Activated CD4-positive, alpha-beta T cell treated with anti-CD3 and anti-CD28 coated beads for 1 hour (primary cell): ENCODE results near the gene SATB1.

Experiments used
- DNase-seq: peaks from one replicate; pipeline ENCODE4 v3.0.0-alpha.2; 2020

The SATB1 gene

DNA sequence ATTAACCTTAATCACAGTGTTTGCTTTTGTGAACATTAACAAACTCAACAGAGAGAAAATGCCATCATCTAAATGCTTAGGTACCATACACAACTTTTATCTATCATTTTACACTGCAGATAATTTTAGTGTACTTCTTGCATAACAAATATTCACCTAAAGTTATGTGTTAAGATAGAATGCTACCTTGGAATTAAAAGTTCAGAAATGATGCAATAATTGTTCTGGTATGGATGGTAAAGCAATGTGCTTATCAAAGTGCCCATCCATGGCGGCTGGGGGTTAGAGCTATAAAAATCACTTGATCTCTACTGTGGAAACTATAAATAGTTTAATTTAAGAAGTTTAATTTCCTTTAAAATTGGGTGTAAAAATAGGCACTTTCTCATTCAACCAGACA is 28.7 kb downstream of the SATB1 start:
- no peak for DNase-seq

DNA sequence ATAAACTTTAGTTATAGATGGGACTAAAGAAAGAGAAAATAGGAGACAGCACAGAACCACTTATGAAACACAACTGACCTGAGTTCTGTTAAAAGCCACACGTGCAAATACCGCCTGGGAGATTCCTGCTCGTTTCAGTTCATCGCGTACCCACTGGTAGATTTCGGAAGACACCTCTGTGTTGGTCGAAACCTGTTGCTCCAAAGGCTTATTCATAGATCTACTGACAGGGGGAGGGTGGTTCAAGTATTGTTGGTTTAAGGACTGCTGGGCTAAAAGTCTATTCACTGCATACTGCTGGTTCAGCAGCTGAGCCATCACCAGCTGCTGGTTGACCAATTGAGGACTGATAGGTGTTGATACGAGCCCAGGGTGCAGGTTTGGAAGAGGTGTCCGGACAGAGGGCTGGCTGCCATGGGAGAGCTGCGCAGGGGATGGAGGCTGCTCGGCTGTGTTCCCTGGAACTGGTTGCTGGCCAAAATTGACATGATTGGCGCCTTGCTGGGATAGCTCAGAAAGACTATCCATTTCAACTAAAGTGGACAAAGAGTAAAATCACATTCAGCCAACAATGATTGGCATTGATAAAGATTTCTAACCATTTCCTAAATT is 30.6 kb downstream of the SATB1 start:
- DNase-seq, result no peak

DNA sequence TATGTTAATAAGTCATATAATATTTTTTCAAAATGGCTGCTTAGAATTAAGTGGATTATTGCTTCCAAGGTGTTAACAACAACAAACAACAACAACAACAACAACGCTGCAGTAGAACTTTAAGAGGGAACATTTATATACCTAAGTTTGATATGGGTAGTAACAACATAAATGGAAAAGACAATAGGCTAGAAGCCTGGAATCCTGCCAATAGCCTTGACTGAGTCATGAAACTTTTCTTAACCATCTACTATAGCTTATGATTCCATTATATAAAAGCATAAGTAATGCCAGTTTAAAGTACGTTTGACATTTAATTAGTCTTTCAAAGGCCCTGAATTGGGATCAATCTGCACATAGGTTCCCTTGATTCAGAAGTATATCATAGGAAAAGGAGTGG is 31.2 kb downstream of the SATB1 start:
- DNase-seq, result no peak

DNA sequence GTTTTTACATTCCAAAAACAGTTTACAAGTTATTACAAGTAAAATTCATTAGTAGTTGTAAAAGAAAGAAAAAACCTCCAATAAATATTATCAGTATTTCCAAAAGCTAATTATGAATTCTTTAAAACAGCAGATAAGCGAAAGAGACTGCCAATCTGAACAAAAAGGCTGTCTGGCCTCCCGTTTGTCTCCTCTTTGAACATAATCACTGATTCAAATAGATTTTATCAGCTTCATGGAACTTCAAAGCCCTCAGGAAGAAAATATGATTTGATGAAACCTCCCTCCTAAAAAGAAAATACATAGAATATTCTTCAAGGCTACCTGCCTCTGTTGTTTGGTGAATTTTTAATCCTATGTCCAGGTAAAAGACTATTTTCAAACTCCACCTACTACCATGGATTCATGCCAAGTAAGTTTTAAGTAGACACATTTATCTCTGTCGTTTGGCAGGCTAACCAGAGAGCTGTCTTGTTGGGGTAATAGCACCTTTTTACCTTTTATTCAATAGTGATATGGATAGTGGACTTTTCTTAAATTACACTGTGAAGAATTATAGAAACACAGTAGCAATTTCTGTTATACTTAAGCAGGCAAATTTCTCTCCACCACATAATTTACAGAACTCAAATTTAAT is 35.0 kb downstream of the SATB1 start:
- DNase-seq, result no peak

GRCh38 chr3:18389108-18389733 is 35.9 kb downstream of the SATB1 start:
- no peak for DNase-seq

DNA sequence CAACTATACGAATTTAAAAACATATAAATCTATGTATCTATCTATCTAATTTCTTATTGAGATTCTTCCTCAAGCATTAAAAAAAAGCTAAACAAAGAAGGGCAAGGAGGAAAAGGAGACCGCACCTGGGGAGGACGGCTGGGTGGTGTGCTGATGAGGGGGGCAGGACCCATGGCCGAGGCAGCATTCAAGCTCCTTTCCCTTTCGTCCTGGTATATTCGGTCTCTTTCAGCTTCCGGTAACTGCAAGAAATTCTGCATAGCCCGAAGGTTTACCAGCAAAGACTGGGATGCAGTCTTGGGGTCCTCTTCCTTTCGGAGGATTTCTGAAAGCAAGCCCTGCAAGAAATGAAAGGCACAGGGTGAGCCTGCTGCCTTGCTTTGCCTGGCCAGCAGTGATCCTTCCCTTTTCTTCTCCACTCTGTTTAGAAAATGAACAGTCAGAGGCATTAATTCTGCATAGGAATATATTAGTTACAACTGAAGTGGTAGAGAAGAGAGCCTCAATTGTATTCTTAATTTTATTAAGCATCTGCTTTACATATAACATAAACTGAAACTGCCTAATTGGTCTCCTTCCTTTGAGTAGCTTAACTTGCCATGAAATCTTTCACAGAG is 38.8 kb downstream of the SATB1 start:
- DNase-seq, result no peak

GRCh38 chr3:18385706-18386105 is 39.4 kb downstream of the SATB1 start:
- DNase-seq, result no peak

- no peak for DNase-seq
These were observed 42.3 kb downstream of the SATB1 start for GRCh38 chr3:18382760-18383369.

GRCh38 chr3:18379647-18380046 is 45.5 kb downstream of the SATB1 start:
- DNase-seq, result no peak

DNA sequence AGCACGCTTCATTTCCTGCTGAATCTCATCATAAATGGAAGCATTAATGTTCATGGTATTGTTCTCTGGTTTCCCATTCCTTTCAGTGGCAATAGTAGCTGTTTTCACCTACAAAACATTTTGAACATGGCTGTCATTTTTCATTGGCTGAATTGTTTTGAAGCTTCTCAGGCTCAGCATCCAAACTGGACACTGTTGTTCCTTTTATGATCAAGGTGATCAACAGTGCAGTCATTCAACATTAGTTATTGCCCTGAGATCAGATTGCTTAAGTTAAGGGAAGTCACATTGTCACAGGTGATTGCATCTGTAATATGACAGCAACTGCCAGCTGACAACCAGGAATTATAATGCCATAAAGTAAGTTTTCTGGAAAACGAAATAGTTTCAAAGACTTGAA is 46.9 kb downstream of the SATB1 start:
- DNase-seq, result no peak

- no peak for DNase-seq
These were observed 48.5 kb downstream of the SATB1 start for GRCh38 chr3:18376682-18377081.

GRCh38 chr3:18372786-18373405 is 52.2 kb downstream of the SATB1 start:
- DNase-seq, result no peak

GRCh38 chr3:18370672-18371071 is 54.5 kb downstream of the SATB1 start:
- DNase-seq, result no peak

DNA sequence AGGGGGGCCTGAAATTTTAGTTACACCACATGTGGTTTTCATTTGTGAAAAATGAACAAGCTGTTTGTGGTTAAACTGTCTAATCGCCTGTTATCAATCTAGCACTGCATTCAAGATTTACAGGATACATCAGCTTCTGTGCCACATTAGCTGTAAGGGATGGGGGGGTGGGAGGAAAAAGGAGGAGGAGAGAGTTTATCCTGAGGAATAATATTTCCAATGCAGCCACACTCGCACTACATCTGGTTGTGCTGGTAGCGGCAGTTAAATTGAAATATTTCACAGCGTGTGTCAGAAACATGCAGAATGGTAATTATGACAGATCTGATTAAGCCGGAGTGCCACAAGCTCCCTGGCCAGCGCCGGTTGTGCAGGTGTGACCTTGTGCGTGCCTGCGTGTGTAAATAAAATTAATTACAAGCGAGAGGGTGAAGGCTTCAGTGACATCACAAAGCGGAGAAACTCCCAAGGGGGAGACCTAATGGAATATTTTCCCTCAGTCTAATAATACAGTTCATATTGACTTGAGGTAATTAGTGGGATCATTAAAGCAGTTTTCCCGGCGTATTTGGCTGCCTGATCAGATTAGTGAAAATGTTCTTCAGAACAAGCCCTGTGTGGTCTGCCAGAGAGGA is 55.5 kb downstream of the SATB1 start:
- DNase-seq, result no peak

DNA sequence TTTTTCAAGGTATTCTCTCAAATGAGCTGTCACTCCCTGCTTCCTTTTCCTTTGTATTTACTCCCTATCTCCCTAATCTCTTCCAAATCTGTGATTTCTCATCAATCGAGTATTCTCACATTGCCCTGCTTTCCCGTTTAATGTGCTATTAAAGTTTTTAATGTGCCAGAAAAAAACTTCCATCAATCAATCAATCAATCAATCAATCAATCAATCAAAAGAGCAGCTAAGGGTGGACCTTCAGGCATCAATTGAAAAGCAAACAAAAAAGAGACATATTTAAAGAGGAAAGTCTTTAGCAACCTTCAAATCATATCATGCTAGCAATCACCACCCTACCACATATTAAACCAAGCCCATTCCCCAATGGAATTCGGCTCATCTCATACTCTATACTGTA is 58.9 kb downstream of the SATB1 start:
- DNase-seq, result no peak

DNA sequence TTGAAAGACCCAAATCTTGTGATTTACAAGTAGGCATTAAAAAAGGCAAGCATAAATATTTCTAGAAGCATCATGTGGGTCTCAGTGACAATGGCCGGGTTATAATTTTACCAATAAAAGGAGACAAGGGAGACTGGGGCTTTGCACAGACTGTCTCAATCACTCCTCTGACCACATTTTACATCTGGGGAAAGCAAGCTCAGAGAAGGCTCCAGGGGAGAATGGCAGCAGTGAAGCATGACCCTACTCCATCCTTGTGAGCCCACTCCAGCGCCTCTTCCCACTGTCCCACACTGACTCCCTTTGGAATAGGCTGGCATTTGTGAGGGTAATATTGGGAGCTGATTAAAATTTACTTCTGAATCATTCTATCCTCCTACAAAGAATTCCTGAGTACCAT is 61.8 kb downstream of the SATB1 start:
- DNase-seq, result no peak

DNA sequence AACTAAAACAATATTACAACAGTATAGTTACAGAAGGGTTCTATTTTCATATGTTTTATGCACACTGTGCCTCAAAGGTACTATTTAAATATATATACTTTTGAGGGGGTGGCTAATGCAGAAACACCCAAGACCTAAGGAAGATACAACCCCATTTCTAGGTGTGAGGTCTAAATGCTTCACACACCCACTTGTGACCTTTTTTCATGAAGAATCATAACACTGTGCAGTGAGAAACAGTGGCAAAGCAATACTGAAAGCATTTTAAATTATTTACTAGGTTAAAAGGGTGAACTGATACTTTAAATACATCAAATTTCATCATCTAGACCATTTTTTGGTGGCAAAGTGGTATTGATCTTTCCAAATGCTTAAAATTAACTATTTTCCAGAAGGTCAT is 67.4 kb downstream of the SATB1 start:
- DNase-seq, result no peak

DNA sequence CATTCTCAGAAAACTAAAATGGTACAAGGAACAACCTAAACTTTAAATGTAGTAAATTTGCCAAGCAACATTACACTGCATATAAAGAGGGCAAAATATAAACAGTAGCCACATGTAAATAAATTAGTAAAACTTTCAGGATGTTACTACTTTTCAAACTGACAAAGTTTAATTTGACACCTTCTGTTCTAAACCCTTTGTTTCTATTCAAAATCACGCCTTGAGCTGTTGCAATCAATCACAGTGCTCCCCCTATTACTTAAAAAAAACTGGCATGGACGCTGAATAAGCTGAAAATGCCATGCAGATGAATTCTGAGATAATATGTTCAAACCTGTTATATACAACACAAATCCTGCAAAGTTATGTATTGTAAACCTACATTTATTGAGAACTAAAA is 69.3 kb downstream of the SATB1 start:
- DNase-seq, result no peak

DNA sequence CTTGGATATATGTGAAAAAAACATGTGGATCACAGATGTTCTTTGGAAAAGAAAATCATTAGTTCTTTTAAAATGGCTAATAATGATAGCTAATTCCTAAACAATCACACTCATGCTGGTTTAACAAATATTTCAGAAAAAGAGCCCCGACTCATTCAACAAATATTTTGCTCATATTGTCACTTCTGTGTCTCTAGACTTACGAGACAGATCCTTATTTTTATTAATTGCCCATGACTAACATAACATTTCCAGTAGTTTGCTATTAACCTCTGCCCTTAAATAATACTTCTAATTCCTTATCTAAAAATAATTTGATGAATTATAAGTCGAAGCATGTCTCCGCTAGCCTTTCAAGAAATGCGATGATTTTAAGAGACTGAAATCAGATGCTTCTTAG is 70.4 kb downstream of the SATB1 start:
- no peak for DNase-seq

- DNase-seq, result no peak
These were observed 73.1 kb downstream of the SATB1 start for GRCh38 chr3:18351823-18352744.

DNA sequence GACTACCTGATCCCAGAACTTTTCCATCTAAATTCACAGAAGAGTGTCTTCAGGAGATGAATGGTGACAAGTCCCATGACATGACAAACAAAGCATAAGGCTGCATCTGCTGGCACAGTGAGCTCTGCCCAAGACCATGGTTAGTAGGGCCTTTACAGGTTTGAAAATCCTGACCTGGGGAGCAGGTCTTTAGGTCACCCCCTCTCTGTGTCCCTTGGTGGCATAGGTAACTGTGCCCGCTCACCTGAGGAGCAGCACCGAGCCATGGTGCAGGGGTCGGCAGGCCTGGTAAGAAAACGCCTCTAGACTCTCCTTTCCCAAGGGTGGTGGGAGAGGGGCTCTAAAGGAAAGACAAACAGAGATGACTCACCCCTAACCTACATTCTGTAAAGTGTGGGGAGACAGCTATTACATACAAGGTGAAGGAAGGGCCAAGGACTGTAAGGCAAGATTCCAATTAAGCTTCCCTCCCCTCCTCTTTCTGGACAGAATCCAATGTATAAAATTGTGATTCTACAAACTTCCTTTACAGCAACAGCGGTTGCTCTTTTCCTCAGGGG is 74.0 kb downstream of the SATB1 start:
- DNase-seq, result no peak
